GM20431 (cell line): ENCODE measurements around the gene ASB10.

ENCODE experiments used
- in situ Hi-C: fragments of 300-500 bp; cut with MseI, MboI; formaldehyde crosslinking; loops from one replicate; pipeline ENCODE4 v1.15.0; 2020; ENCODE audit warnings: low sequenced_read_pairs; ENCODE audit not compliant: unreplicated experiment

Gene ASB10

GRCh38 chr7:151191544-151191943 lies 4.5 kb upstream of the ASB10 start:
- in situ Hi-C loops: no loop called here

GRCh38 chr7:151189038-151189437 lies 2.0 kb upstream of the ASB10 start:
- in situ Hi-C loops: no loop called here

- in situ Hi-C loops: no loop called here
Observed at GRCh38 chr7:151188252-151188542, 1.1 kb upstream of the ASB10 start.

- in situ Hi-C loops: no loop called here
Observed at GRCh38 chr7:151187409-151188251, 580 bp upstream of the ASB10 start.

- in situ Hi-C loops: no loop called here
Observed at GRCh38 chr7:151185762-151186639, 1.0 kb downstream of the ASB10 start.

- in situ Hi-C loops: no loop called here
Observed at GRCh38 chr7:151181011-151181431, 6.0 kb downstream of the ASB10 start.

GRCh38 chr7:151179946-151180345 lies 7.1 kb downstream of the ASB10 start:
- in situ Hi-C loops: no loop called here

GRCh38 chr7:151179287-151179860 lies 7.7 kb downstream of the ASB10 start:
- in situ Hi-C loops: no loop called here

GRCh38 chr7:151178831-151179230 lies 8.2 kb downstream of the ASB10 start:
- in situ Hi-C loops: no loop called here

GRCh38 chr7:151178236-151178635 lies 8.8 kb downstream of the ASB10 start:
- in situ Hi-C loops: no loop called here

- in situ Hi-C loops: no loop called here
Observed at GRCh38 chr7:151177310-151177709, 9.7 kb downstream of the ASB10 start.

- in situ Hi-C loops: no loop called here
Observed at GRCh38 chr7:151176401-151176800, 10.6 kb downstream of the ASB10 start.

- in situ Hi-C loops: no loop called here
Observed at GRCh38 chr7:151175793-151176311, 11.2 kb downstream of the ASB10 start.

- in situ Hi-C loops: no loop called here
Observed at GRCh38 chr7:151175047-151175792, 11.8 kb downstream of the ASB10 start.

- in situ Hi-C loops: no loop called here
Observed at GRCh38 chr7:151174246-151175046, 12.6 kb downstream of the ASB10 start.

- in situ Hi-C loops: no loop called here
Observed at GRCh38 chr7:151173386-151174245, 13.4 kb downstream of the ASB10 start.

GRCh38 chr7:151172273-151173141 lies 14.5 kb downstream of the ASB10 start:
- in situ Hi-C loops: no loop called here
